ENCODE results near the gene ZNHIT6. TPM values are rescaled to one million over a fixed set of nuclear protein-coding genes. Genes with fewer than 3 reads are reported as not detected.

The ZNHIT6 gene
- polyA plus RNA-seq, 1 of the 3 experiments (the other 2 are of a cell fraction): 7.7 TPM

- H3K9me3 ChIP-seq: no peaks in the 10 kb centered on the region
- H3K9ac ChIP-seq: no peak overlapping the region
- H2AFZ ChIP-seq (ENCODE audit: low read depth): no peak overlapping the region
- no peak for DNase-seq
- H3K4me3 ChIP-seq (ENCODE audit: low read depth in 2 of 2, low read length in 1 of 2): no peak overlapping the region
- H3K36me3 ChIP-seq (replicated peaks in 1 of 2; ENCODE audit: control insufficient read depth in 1 of 2, insufficient read depth in 2 of 2, low read length in 1 of 2): no peaks in the 10 kb centered on the region
- H3K9me2 ChIP-seq: no peaks in the 10 kb centered on the region
- POLR2A ChIA-PET: no interaction called here
- no peaks in the 10 kb centered on the region for H3F3A ChIP-seq (replicated peaks; ENCODE audit: insufficient read depth)
- H3K27me3 ChIP-seq (ENCODE audit: insufficient read depth): no peaks in the 10 kb centered on the region; the same call in 1 of the 2 replicates
- H3K27ac ChIP-seq (ENCODE audit: low read depth in 2 of 2, low read length in 1 of 2): no peak overlapping the region
- H4K20me1 ChIP-seq (ENCODE audit: insufficient read depth): no peaks in the 10 kb centered on the region
- 6% methylated on average over 1 of the region's 1 CpG for WGBS (ENCODE audit: low lambda C conversion rate)
- no peak overlapping the region for H3K4me2 ChIP-seq
- H3K4me1 ChIP-seq (ENCODE audit: control insufficient read depth in 1 of 2, insufficient read depth in 2 of 2, low read depth in 1 of 2, low read length in 1 of 2): no peaks in the 10 kb centered on the region
- CTCF ChIA-PET: interaction anchor here (1.0 kb wide), 1 partner anchor 427 kb away, joined by 3 read pairs; no protein-coding TSS in a partner anchor
- H3K79me2 ChIP-seq (ENCODE audit: insufficient read depth): no peaks in the 10 kb centered on the region
- no peak for TF ChIP-seq PBX3 (IDR thresholded peaks at IDR 0.05)
- TF ChIP-seq EP300 (IDR thresholded peaks at IDR 0.05; ENCODE audit: borderline replicate concordance in 1 of 2, low read depth in 1 of 2, low read length in 1 of 2): no peak
- TF ChIP-seq REST (IDR thresholded peaks at IDR 0.05; ENCODE audit: low read depth, low read length): no peak
Observed at GRCh38 chr1:85734931-85735330, 26.7 kb upstream of the ZNHIT6 start.

- 62% methylated on average over 7 of the region's 7 CpGs for WGBS (ENCODE audit: low lambda C conversion rate)
- peaks cover 17% of the 10 kb centered on the region; the same call in 1 of the 2 replicates for H3K9me3 ChIP-seq
- TF ChIP-seq FOXJ3 (CRISPR knock-in tag; IDR thresholded peaks at IDR 0.05) (no peak), SIN3A (IDR thresholded peaks at IDR 0.05; ENCODE audit: borderline replicate concordance, low read depth, low read length) (no peak), ELF1 (IDR thresholded peaks at IDR 0.05) (no peak), EZH2phosphoT487 (IDR thresholded peaks at IDR 0.05; ENCODE audit: borderline replicate concordance, low read depth) (no peak), RCOR1 (IDR thresholded peaks at IDR 0.05; ENCODE audit: low read length) (no peak), FOSL2 (IDR thresholded peaks at IDR 0.05; ENCODE audit: borderline replicate concordance, low read depth) (no peak), MAX (IDR thresholded peaks at IDR 0.05; ENCODE audit: low read depth) (no peak), PBX3 (IDR thresholded peaks at IDR 0.05) (no peak), USF2 (IDR thresholded peaks at IDR 0.05; ENCODE audit: borderline replicate concordance, low read depth, low read length) (no peak), TAF1 (IDR thresholded peaks at IDR 0.05; ENCODE audit: borderline replicate concordance, low read depth, low read length) (no peak), POLR2AphosphoS5 (IDR thresholded peaks at IDR 0.05; ENCODE audit: low read depth, low read length) (no peak), IRF3 (IDR thresholded peaks at IDR 0.05; ENCODE audit: low read depth, low read length) (no peak), NRF1 (IDR thresholded peaks at IDR 0.05; ENCODE audit: low read depth, low read length) (no peak), RFX5 (IDR thresholded peaks at IDR 0.05; ENCODE audit: low read length) (no peak)
Observed at GRCh38 chr1:85718678-85719340, 10.6 kb upstream of the ZNHIT6 start.

More at GRCh38 chr1:85718678-85719340, 10.6 kb upstream of the ZNHIT6 start:
- no peaks in the 10 kb centered on the region for H3K36me3 ChIP-seq (replicated peaks in 1 of 2; ENCODE audit: control insufficient read depth in 1 of 2, insufficient read depth in 2 of 2, low read length in 1 of 2)
- H3F3A ChIP-seq (replicated peaks; ENCODE audit: insufficient read depth): no peaks in the 10 kb centered on the region
- DNase-seq: no peak
- no peaks in the 10 kb centered on the region for H4K20me1 ChIP-seq (ENCODE audit: insufficient read depth)
- no peak overlapping the region for H3K27ac ChIP-seq (ENCODE audit: low read depth in 2 of 2, low read length in 1 of 2)
- H3K4me3 ChIP-seq (ENCODE audit: low read depth in 2 of 2, low read length in 1 of 2): no peak overlapping the region
- no peaks in the 10 kb centered on the region for H3K9me2 ChIP-seq
- H3K4me1 ChIP-seq (ENCODE audit: control insufficient read depth in 1 of 2, insufficient read depth in 2 of 2, low read depth in 1 of 2, low read length in 1 of 2): no peaks in the 10 kb centered on the region
- no peaks in the 10 kb centered on the region for H3K79me2 ChIP-seq (ENCODE audit: insufficient read depth)
- H3K9ac ChIP-seq: no peak overlapping the region
- CTCF ChIA-PET: interaction anchor here (1.4 kb wide), 1 partner anchor 238 kb away, joined by 5 read pairs; no protein-coding TSS in a partner anchor
- no peak overlapping the region for H2AFZ ChIP-seq (ENCODE audit: low read depth)
- POLR2A ChIA-PET: no interaction called here
- H3K27me3 ChIP-seq (ENCODE audit: insufficient read depth): no peaks in the 10 kb centered on the region; the same call in 1 of the 2 replicates
- H3K4me2 ChIP-seq: no peak overlapping the region

All from SK-N-SH (cell line).